ENCODE measurements around the gene CARHSP1.
"Not testable (repeated sequence)": the region's sequence is repeated elsewhere in the genome, so short reads cannot be mapped to it uniquely, and the experiment has no call there.

Gene CARHSP1

DNA sequence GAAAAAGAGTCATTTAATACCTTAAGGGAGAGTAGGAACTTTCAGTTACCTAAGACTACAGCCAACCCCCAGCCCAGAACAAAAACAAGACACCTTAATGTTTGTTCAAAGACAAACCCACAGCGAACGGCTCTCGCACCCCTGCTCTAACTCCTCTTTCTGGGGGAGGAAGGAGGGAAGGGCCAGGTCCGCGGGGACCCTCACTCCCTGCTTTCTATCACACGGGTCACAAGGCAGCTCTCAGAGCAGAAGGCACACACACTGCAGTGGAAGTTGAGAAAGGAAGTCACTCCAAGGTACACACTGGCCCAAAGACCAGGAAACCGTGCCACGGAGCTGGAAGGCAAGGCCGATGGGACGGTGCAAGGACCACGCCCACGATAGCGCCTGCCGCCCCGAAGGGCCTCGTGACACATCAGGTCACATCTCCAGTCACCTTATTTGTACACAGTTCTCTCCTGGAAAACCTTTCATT is 23.3 kb upstream of the CARHSP1 start:
- peak; percentile 31 for DNase-seq

DNA sequence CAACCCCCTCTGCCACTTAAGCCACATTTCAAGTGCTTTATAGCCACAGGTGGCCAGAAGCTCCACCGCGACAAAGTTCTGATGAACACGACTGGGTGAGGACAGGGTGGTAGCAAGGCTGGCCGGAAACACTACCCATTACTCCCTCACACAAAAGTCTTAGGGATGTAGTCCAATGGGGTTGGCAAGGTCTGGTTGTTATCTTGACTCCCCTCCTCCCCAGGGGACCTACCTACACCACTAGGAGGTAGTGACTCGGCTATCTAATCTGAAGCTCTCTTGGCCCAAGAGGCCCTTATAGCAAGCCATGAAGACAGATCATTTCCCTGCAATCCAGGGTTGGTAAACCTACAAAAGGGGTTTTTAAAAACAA is 21.7 kb upstream of the CARHSP1 start:
- DNase-seq = no peak

DNA sequence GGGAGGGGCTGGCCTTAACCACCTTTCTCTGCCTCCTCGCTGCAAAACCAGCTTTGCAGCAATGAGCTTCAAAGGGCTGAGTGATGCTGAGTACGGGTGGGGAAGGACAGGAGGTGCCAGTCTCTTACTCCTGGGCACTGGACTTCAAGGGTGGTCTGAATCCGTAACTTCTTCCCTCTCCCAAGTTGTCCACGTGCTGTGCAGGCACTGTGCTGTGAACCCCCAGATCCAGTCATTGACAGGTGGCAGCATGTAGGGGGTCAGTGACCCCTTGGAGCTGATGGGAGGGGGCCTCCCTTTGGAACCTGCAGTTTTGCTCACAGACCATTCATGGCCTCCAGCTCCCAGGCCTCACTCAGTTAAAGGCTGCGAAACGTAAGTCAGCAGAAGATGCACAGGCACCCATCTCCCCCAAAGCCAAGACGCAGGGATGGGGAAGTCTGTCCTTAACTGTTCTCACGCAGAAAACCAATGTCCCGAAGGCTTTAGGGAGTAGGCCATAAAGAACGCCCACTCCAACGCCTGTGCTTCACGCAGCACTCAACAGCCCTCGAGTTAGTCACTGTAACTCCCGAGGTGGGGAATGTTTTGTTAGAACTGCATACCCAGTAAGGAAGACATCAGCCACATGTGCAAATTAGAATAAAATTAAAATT is 21.2 kb upstream of the CARHSP1 start:
- DNase-seq = no peak

DNA sequence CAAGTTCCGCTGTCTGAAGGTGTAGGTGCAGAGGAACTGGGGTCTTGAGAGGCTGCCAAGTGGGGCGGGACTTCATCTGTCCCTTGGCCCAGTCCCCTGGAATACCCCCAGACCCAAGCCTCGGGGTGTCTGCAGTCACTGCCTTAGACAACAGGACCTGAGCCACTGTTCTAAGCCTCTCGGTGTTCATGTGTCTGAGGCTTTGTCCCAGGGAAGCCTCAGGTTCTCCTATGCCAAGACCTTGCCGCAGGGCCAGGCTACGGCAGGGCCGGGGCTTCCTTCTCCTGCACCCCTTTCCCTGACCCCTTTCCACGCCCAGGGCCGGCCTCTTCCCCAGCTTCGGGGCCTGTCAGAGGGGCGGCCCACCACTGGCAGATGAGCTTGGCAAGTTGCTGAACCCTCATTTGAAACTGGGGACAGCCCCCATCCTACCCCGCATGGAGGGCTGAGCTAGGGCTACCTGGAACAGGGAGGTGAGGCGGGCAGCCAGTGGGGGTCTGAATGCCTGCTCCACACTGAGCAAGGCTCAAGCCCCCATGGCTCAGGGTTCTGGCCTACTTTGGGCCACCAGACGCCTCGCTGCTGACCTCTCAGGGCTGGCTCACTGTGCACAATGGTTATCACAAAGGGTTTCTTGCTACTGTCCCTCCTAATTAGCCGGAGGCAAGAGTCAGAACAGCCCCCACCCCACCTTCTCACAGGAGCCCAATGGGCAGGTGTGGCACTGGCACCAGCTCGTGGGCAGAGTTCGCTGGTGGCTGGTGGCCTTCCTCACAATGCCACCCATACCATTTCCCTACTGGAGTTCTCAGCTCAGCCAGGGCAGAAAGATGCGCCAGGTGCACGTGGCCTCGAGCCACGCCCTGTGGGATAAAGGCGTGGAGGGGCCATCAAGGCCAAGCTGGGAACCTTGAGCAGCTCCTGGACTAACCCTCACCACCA is 20.4 kb upstream of the CARHSP1 start:
- DNase-seq = no peak

DNA sequence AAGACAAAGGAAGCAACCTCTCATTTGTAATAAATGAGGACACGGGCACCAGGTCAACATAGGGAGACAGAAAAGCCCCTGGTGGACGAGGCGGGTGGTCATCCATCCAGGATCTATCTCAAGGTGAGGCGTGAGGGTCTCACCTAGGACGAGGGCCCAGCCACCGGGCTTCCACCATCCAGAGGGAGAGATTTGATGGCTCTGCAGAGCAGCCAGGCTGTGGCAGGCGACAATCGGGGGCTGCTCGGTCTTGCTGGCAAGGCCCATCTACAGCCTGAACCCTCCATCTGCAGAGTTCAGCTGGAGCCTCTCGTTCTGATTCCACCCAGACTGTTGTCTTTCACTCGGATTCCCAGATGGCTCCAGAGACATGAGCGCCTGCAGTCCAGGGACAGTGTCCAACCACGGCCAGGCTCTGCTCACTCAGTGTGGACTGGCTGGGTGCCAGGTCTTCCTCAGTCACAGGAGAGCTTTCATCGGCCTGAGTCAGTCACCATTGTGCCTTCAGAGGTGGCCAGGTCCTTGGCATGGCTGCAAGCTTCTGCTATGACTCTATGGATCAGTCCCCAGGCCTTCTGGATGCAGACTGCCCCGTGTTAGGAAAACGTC is 19.2 kb upstream of the CARHSP1 start:
- no peak for DNase-seq

DNA sequence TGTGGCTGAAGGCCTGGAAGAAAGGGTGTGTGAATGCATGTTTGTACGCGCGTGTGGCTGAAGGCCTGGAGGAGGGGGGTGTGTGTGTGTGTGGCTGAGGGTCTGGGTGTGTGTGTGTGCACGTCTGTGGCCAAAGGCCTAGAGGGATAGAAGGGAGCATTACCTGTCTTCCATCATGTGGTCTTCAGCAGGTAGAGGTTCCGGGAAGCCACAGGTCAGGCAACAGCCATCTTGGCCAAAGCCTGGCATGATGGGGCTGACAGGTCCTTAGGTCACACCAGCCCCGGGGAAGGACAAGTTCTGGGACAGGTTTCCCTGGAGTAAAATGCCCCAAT is 18.6 kb upstream of the CARHSP1 start:
- DNase-seq = no peak

- DNase-seq = no peak
These were observed 18.0 kb upstream of the CARHSP1 start for GRCh38 chr16:8886593-8887430.

- DNase-seq = no peak
These were observed 17.1 kb upstream of the CARHSP1 start for GRCh38 chr16:8885674-8886592.

DNA sequence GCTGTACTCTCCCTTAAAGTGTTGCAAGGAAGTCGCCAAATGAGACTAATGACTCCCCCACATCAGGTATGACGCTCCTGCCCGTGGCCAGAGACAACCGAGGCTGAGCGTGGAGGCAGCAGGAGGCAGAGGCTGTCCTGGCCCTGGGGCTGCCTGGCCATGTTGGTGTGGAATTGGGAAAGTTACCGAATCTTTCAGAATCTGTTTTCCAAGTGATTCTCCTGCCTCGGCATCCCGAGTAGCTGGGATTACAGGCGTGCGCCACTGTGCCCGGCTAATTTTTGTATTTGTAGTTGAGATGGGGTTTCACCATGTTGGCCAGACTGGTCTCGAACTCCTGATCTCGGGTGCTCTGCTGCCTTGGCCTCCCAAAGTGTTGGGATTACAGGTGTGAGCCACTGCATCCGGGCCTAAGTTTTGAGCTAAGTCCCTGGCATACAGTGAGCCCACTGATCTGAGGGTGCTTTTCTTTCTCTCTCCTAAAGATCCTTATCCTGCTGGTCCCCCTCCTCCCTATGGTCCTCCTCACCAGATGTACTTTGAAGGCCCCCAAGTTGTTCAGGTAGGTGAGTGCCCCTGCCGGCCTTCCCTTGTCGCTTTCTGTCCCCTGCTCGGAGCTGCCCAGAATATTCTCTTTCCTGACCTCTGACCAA is 14.0 kb upstream of the CARHSP1 start:
- no peak for DNase-seq

DNA sequence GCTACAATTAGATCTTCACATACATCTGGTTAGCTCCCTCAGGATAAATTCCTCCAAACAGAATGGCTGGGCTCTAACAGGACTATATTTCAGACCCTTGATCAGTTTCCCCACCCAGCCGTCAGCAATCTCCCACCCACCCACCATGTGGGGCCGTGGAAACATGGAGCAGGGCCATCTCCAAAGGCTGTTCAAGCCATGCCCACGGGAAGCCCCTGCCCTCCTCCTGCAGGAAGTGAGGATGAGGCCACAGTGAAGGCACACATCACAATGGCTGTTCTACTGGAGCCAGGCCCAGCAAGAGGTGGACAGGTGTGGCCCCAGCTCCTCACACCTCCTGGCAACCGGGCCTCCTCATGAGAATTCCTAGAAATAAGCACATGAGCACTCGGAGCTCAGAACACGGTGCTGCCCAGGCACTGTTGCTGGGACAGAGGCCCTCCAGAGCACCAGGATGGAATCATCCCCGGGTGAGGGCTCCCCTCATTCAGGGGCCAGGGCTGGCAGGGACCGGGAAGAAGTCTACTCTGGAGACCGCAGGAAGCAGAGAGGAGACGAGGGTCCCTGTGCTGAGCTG is 13.3 kb upstream of the CARHSP1 start, which contains the start of gene LITAFD:
LITAFD (plus strand) TSS at position 311 of the 577 bp plus-strand sequence. CDS start 2,005 bp downstream, outside the sequence.
- no peak for DNase-seq

DNA sequence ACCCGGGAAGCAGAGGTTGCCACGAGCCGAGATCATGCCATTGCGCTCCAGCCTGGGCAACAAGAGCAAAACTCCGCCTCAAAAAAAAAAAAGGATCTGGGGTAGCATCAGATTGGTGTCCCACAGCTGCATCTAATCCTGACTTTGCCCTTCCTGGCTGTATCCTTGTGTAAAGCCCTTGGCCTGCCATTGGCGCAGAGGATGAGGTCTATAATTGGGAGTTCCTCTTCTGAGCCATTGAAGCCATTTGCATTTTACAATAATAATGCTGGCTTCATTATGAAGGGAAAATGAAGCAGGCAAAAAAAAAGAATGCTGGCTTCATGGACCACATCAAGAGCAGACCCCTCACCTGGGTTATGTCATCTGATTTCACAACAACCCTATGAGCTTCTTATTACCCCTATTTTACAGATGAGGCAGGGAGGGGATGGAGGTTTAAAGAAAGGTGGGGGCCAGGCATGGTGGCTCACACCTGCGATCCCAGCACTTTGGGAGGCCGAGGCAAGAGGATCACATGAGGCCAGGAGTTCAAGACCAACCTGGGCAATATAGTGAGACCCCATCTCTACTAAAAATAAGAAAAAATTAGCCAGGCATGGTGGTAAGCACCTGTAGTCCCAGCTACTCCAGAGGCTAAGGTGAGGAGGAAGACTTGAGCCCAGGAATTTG is 12.2 kb upstream of the CARHSP1 start:
- DNase-seq = no peak

DNA sequence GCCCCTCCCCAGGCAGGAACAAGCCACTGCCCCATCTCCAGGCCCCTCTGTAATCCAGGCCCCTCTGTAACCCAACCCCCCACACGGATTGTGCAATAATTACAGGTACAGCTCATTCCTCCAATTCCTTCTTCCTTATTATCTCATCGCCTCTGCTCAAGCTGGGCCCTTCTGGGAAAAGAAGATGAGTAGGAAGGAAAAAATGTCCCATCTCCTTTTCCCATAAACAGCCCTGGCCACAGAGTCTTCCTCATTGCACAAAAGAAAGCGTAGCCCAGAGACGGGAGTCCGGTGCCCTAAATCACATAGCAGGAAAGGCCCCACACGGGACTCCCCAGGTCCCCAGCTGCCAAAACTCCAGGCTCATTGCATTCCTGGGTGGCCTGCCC is 9.7 kb upstream of the CARHSP1 start:
- DNase-seq = no peak

DNA sequence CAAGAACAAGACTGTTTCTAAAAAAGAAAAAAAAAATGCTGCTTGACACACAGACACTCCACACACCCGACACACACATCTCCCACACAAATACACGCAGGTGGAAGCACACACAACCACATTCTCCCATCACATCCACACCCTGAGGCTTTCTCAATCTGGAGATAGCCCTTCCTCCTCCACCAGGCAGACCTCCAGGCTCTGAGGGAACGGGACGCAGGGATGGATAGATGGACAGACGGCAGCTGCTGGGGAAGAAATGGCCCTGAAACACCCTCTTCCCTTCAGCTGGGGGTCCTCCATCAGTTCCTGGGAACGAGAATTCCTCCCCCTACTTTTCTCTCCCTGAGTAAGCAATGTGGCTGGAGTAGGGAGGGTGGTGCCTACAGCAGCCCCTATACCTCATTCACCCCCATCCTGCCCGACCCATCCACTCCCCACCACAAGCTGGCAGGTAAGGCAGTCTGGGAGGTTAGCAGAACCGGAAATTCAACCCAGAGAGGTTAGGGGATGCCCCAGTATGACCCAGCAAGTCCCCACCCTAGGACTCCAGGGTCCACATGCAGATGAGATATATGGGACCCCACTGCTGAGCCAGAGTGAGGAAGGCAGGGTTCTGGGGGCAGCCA is 9.2 kb upstream of the CARHSP1 start:
- no peak for DNase-seq

- DNase-seq = not testable (repeated sequence)
These were observed 6.5 kb upstream of the CARHSP1 start for GRCh38 chr16:8875317-8875716.

DNA sequence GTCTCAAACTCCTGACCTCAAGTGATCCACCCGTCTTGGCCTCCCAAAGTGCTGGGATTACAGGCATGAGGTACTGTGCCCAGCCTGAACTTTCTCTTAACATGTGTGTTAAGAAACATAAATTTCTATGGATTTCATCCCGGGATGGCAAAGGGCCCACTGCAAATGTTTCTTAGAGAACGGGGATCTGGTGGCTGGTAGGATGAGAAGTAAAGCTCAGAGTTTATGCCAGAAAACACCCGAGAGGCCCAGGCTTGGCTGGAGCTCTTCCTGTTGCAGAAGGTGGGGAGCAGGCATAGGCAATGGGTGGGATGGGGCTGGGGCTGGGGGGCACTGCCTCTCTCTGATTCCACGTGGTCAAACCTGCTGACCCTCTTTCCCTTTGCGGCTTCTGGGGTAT is 5.6 kb upstream of the CARHSP1 start:
- DNase-seq = no peak

DNA sequence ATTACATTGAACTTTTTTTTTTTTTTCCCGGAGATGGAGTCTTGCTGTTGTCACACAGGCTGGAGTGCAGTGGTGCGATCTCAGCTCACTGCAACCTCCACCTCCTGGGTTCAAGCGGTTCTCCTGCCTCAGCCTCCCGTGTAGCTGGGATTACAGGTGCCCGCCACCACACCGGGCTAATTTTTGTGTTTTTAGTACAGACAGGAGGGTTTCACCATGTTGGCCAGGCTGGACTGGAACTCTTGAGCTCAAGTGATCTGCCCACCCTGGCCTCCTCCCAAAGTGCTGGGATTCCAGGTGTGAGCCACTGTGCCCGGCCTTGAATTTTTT is 5.0 kb upstream of the CARHSP1 start:
- DNase-seq = not testable (repeated sequence)

GRCh38 chr16:8872967-8873865 is 4.4 kb upstream of the CARHSP1 start:
- no peak for DNase-seq

GRCh38 chr16:8872071-8872470 is 3.3 kb upstream of the CARHSP1 start:
- no peak for DNase-seq

DNA sequence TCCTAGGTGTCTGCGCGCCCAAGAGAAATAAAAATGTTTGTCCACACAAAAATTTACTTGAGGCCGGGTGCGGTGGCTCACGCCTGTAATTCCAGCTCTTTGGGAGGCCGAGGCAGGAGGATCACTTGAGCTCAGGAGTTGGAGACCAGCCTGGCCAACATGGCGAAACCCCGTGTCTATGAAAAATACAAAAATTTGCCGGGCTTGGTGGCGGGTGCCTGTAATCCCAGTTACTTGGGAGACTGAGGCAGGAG is 1.1 kb upstream of the CARHSP1 start:
- DNase-seq = not testable (repeated sequence)
